ENCODE measurements around the gene PRR15L.
A peak's percentile ranks its signal among the peaks of the same experiment; 100 is the strongest.

The PRR15L gene

GRCh38 chr17:47959825-47960655 is 2.4 kb upstream of the PRR15L start:
- no peak for DNase-seq (ENCODE audit: low read depth in 3 of 3)

- no peak for DNase-seq (ENCODE audit: low read depth in 3 of 3)
These were observed 692 bp downstream of the PRR15L start for GRCh38 chr17:47956791-47957590.

- no peak for DNase-seq (ENCODE audit: low read depth in 3 of 3)
These were observed 1.9 kb downstream of the PRR15L start for GRCh38 chr17:47955497-47956461.

- no peak for DNase-seq (ENCODE audit: low read depth in 3 of 3)
These were observed 3.8 kb downstream of the PRR15L start for GRCh38 chr17:47953909-47954308.

GRCh38 chr17:47952171-47953021 is 5.3 kb downstream of the PRR15L start:
- DNase-seq (ENCODE audit: low read depth in 3 of 3), result no peak

GRCh38 chr17:47950448-47950847 is 7.2 kb downstream of the PRR15L start:
- DNase-seq (ENCODE audit: low read depth in 3 of 3), result no peak

GRCh38 chr17:47949946-47950345 is 7.7 kb downstream of the PRR15L start:
- no peak for DNase-seq (ENCODE audit: low read depth in 3 of 3)

- DNase-seq (ENCODE audit: low read depth in 3 of 3), result peak; percentile 62 to 84 (median 71)
These were observed 8.4 kb downstream of the PRR15L start for GRCh38 chr17:47949197-47949759.

GRCh38 chr17:47948706-47949196 is 8.9 kb downstream of the PRR15L start:
- DNase-seq (ENCODE audit: low read depth in 3 of 3), result no peak

- peak; percentile 66 to 70 (median 69) for DNase-seq (ENCODE audit: low read depth in 3 of 3)
These were observed 10.7 kb downstream of the PRR15L start for GRCh38 chr17:47946929-47947397.

- DNase-seq (ENCODE audit: low read depth in 3 of 3), result no peak
These were observed 11.2 kb downstream of the PRR15L start for GRCh38 chr17:47946516-47946915.

- DNase-seq (ENCODE audit: low read depth in 3 of 3), result no peak
These were observed 11.9 kb downstream of the PRR15L start for GRCh38 chr17:47945529-47946508.

GRCh38 chr17:47945080-47945479 is 12.6 kb downstream of the PRR15L start:
- DNase-seq (ENCODE audit: low read depth in 3 of 3), result no peak

- DNase-seq (ENCODE audit: low read depth in 3 of 3), result no peak
These were observed 15.1 kb downstream of the PRR15L start for GRCh38 chr17:47942568-47942967.

- no peak for DNase-seq (ENCODE audit: low read depth in 3 of 3)
These were observed 15.6 kb downstream of the PRR15L start for GRCh38 chr17:47942096-47942510.

- DNase-seq (ENCODE audit: low read depth in 3 of 3), result peak; percentile 90 to 95 (median 94)
These were observed 16.2 kb downstream of the PRR15L start, which contains the start of gene PNPO for GRCh38 chr17:47941246-47942095. Gene PNPO, plus strand, starts transcription at chr17:47941571. Its CDS starts 105 bp downstream, at chr17:47941676.

- DNase-seq (ENCODE audit: low read depth in 3 of 3), result no peak
These were observed 19.7 kb downstream of the PRR15L start for GRCh38 chr17:47937941-47938340.

GRCh38 chr17:47935961-47936360 is 21.7 kb downstream of the PRR15L start:
- DNase-seq (ENCODE audit: low read depth in 3 of 3), result no peak

Measured in stimulated activated CD4-positive, alpha-beta T cell treated with anti-CD3 and anti-CD28 coated beads, TNF-alpha, amount 100 ng/mL, for 48 hours (primary cell).